ENCODE data around the gene SFMBT2. TPM values are rescaled to one million over a fixed set of nuclear protein-coding genes. Genes with fewer than 3 reads are reported as not detected.

SFMBT2 gene
- total and polyA plus RNA-seq, 2 experiments from 2014 or later, result 4.3 to 5.9 TPM

DNA sequence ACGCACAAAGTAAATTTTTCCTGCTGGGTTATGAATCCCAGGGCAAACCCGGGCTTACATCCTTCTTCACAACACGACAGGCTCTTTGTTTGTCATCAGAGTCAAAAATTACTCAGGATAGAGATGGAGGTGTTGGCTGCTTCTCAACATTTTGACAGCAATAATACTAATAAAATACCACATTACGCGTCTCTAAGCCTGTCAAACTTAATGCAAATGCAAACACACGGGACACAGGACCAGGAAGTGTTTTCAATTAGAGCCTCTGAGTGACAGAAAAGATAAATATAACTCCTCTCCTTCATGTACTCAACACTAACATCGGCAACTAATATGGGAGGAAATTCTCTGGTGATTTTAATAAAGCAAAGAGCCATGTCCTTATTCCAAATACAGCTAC, 128.4 kb downstream of the SFMBT2 start:
- Histone ChIP-seq H3K9me3 (ENCODE audit: low read depth) (no peaks in the 10 kb centered on the region), H3K36me3 (no peaks in the 10 kb centered on the region), H3K4me3 (no peak overlapping the region), H3K27me3 (no peaks in the 10 kb centered on the region), H3K4me1 (ENCODE audit: low read depth) (no peaks in the 10 kb centered on the region), H3K27ac (no peak overlapping the region)
- TF ChIP-seq, protein P1, sequence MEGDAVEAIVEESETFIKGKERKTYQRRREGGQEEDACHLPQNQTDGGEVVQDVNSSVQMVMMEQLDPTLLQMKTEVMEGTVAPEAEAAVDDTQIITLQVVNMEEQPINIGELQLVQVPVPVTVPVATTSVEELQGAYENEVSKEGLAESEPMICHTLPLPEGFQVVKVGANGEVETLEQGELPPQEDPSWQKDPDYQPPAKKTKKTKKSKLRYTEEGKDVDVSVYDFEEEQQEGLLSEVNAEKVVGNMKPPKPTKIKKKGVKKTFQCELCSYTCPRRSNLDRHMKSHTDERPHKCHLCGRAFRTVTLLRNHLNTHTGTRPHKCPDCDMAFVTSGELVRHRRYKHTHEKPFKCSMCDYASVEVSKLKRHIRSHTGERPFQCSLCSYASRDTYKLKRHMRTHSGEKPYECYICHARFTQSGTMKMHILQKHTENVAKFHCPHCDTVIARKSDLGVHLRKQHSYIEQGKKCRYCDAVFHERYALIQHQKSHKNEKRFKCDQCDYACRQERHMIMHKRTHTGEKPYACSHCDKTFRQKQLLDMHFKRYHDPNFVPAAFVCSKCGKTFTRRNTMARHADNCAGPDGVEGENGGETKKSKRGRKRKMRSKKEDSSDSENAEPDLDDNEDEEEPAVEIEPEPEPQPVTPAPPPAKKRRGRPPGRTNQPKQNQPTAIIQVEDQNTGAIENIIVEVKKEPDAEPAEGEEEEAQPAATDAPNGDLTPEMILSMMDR (IDR thresholded peaks at IDR 0.05; ENCODE audit: low read depth, low read length), result no peak
- no peak for DNase-seq (ENCODE audit: low read depth in 1 of 2, low spot score in 1 of 2)

DNA sequence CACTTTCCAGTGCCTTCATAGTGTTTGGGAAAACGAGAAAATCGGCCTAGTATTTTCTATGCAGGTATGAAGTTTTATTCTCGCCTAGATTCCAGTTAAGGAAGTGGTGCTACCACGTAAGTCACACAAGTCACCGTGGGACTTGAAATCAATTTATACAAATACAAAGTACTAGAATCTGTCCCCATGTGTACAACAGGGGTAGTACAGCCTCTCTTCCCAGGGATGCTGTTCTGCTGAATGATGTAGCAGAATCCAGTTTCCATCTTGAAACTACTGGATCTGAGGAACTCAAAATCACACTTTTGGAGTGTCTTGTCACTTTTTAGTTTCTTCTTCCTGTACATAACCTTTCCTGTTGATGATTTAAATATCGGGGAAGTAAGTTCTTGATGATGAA, 129.4 kb downstream of the SFMBT2 start:
- H3K4me3 ChIP-seq, result no peak overlapping the region
- H3K4me1 ChIP-seq (ENCODE audit: low read depth), result no peaks in the 10 kb centered on the region
- H3K36me3 ChIP-seq, result no peaks in the 10 kb centered on the region
- no peaks in the 10 kb centered on the region for H3K9me3 ChIP-seq (ENCODE audit: low read depth)
- TF ChIP-seq, protein P1 (IDR thresholded peaks at IDR 0.05; ENCODE audit: low read depth, low read length), result no peak
- H3K27ac ChIP-seq, result no peak overlapping the region
- no peak for DNase-seq (ENCODE audit: low read depth in 1 of 2, low spot score in 1 of 2)
- H3K27me3 ChIP-seq, result no peaks in the 10 kb centered on the region

DNA sequence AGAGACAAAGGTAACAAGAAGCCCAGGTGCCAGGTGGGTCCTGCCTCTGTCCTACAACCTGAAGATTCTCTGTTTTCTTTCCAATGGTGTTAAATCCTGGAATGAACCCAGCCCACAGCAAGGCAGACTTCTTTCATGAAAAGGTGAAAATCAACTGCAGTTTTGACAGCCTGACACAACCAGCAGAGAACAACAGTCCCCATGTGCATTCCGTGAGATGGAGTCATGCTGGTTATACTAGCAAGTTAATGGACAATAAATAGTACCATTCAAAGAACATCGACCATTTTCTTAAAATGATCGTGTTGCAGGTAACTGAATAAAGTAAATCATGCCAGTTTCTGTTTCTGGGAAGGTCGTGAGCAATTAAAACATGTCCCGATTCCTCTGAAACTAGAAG, 131.5 kb downstream of the SFMBT2 start:
- no peak for DNase-seq (ENCODE audit: low read depth in 1 of 2, low spot score in 1 of 2)
- Histone ChIP-seq H3K4me3 (no peak overlapping the region), H3K4me1 (ENCODE audit: low read depth) (no peaks in the 10 kb centered on the region), H3K27ac (no peak overlapping the region), H3K9me3 (ENCODE audit: low read depth) (no peaks in the 10 kb centered on the region), H3K36me3 (no peaks in the 10 kb centered on the region), H3K27me3 (no peaks in the 10 kb centered on the region)
- TF ChIP-seq, protein P1 (IDR thresholded peaks at IDR 0.05; ENCODE audit: low read depth, low read length), result no peak

DNA sequence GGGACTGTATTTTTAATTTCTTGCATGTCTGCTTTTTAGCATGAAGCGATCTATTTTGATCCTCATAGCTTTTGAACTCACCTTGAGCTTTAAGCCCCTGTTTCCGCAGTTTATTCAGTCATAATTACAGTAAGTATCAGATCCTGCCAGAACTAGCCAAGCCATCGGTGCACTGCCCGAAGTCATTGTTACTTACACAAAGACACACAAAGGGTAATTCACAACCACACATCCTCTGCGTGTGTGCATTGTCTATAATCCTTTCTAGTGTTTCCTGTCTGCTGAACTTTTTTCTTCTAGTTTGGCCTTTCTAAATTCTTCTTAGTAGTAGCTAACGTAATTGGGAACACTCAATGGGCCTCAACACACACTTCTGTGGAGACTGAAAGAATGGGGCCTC, 133.0 kb downstream of the SFMBT2 start:
- no peaks in the 10 kb centered on the region for H3K4me1 ChIP-seq (ENCODE audit: low read depth)
- TF ChIP-seq, protein P1 (IDR thresholded peaks at IDR 0.05; ENCODE audit: low read depth, low read length), result no peak
- DNase-seq (ENCODE audit: low read depth in 1 of 2, low spot score in 1 of 2), result no peak
- H3K4me3 ChIP-seq, result no peak overlapping the region
- H3K27me3 ChIP-seq, result no peaks in the 10 kb centered on the region
- H3K27ac ChIP-seq, result no peak overlapping the region
- no peaks in the 10 kb centered on the region for H3K9me3 ChIP-seq (ENCODE audit: low read depth)
- H3K36me3 ChIP-seq, result no peaks in the 10 kb centered on the region

DNA sequence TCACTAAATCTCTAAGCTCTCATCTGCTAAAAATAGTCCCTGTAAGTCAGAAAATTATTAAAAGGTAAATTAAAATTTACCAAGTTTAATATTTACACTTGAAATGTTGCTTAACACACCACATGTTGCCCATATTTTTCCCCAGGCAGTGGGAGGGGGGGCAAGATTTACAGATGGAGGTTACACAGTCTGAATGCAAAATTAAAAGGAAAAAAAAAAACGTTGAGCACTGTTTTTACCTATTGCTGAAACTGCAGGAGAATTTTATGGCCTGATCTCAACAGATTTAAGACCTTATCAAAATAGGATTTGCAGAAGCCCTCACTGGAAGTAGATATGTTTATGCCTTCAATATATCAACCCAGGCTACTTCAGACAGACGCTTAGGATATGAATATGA, 133.4 kb downstream of the SFMBT2 start:
- H3K4me1 ChIP-seq (ENCODE audit: low read depth), result no peaks in the 10 kb centered on the region
- H3K27ac ChIP-seq, result no peak overlapping the region
- no peak overlapping the region for H3K4me3 ChIP-seq
- no peak for DNase-seq (ENCODE audit: low read depth in 1 of 2, low spot score in 1 of 2)
- H3K27me3 ChIP-seq, result no peaks in the 10 kb centered on the region
- TF ChIP-seq, protein P1 (IDR thresholded peaks at IDR 0.05; ENCODE audit: low read depth, low read length), result no peak
- H3K9me3 ChIP-seq (ENCODE audit: low read depth), result no peaks in the 10 kb centered on the region
- no peaks in the 10 kb centered on the region for H3K36me3 ChIP-seq
